HG02571 (cell line): ENCODE measurements around the gene SERINC5.
"Not testable (repeated sequence)": the region's sequence is repeated elsewhere in the genome, so short reads cannot be mapped to it uniquely, and the experiment has no call there.

ENCODE experiments used
- ATAC-seq: cut with Tn5 transposase; IDR thresholded peaks from one replicate; pipeline ENCODE4 v1.9.1; 2021; ENCODE audit warnings: mild to moderate bottlenecking, moderate library complexity; ENCODE audit not compliant: unreplicated experiment

SERINC5 gene

GRCh38 chr5:80204808-80205614 lies 50.8 kb downstream of the SERINC5 start:
- no peak for ATAC-seq

DNA sequence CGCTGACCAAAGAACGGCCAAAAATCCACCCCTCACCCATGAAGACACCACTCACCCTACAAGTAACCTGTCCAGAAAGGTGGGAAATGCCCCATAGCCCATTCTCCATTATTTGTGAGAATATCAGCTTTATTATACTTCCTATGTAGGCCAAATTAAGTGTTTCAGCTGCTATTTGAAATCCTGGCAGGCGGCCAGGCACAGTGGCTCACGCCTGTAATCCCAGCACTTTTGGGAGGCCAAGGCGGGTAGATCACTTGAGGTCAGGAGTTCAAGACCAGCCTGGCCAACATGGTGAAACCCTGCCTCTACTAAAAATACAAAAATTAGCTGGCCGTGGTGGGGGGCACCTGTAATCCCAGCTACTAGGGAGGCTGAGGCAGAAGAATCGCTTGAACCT lies 54.1 kb downstream of the SERINC5 start:
- ATAC-seq: not testable (repeated sequence)

DNA sequence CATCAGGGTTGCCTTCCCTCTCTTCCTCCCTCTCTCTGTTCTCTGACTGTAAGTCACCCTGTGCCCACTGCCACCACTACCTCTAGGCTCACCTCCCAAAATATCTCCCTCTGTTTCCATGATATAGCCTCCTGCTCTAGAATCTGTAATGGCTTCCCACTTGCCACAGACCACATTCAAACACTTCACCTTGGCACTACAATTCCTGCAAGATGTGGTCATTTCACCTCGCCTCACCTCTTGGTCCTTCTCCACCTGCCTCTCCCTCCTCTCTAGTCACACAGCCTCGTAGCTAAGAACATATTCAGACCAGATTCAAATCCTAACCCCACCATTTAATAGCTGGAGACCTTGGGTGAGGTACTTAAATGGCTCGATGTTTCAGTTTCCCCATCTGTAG lies 56.9 kb downstream of the SERINC5 start:
- ATAC-seq: no peak

GRCh38 chr5:80198399-80198798 lies 57.4 kb downstream of the SERINC5 start:
- no peak for ATAC-seq

DNA sequence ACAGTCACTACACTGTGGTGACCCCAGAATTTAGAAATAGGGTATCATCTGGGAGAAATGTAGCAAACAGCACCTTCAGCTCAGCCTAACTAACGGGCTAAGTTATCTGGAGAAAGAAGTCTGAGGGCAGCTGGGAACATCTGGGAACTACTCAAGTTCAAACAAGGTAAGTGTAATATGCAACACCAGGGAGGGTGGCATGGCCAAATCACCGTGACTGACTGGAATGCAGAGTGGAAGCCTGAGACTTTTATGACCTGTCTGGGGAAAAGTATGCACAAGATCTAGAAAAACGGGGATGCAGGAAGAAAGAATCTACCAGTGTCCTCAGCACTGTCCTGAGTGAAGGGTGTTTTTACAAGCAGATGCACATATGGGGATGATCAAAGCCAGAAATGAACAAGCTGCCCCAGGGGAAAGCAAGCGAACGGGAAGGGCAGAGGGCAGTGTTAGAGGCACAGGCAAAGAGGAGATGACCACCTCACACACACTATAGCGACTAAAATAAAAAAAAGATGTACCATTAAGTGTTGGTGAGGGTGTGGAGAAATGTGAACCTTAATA lies 59.9 kb downstream of the SERINC5 start:
- ATAC-seq: no peak

GRCh38 chr5:80194468-80194867 lies 61.4 kb downstream of the SERINC5 start:
- no peak for ATAC-seq

GRCh38 chr5:80193401-80193800 lies 62.4 kb downstream of the SERINC5 start:
- no peak for ATAC-seq

- no peak for ATAC-seq
Measured at GRCh38 chr5:80192507-80193241, 63.2 kb downstream of the SERINC5 start.

DNA sequence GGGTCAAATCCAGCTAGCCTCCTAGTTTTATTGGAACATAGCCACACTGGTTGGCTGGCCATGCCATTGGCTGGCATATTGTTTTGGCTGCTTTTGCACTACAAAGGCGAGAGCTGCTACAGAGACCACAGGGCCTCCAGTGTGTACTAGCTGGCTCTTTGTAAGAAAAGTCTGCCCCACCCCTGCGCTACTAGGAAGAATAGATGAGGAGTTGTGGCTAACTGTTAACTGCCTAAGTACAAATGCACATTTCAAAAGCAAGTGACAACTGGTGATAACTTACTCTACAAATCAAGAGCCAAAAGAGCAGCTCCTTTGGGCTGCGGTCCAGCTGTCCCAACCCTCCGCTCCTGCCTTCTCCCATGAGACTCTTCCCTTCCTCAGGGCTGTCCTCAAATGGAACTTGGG lies 63.9 kb downstream of the SERINC5 start:
- no peak for ATAC-seq

- no peak for ATAC-seq
Measured at GRCh38 chr5:80191397-80191796, 64.5 kb downstream of the SERINC5 start.

GRCh38 chr5:80190960-80191359 lies 64.9 kb downstream of the SERINC5 start:
- no peak for ATAC-seq

GRCh38 chr5:80189701-80190100 lies 66.1 kb downstream of the SERINC5 start:
- ATAC-seq: no peak

DNA sequence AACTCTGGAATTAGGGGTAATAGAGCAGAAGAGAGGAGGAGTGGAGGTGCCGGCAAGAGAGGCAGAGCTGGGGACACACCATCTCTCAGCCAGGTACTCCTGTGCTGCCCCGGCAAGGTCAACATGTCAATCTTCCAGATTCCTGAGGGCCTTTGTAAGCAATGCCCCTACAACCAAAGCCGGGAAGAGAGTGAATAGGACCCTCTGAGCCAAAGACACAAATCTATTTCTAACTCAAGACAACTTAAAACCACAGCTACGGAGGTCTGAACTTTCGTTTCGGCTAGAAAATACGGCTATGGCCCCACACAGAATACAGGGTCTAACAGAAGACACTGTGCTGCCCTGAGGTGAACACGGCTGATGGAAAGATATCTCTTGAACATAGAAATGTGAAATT lies 66.6 kb downstream of the SERINC5 start:
- no peak for ATAC-seq

GRCh38 chr5:80187421-80188090 lies 68.3 kb downstream of the SERINC5 start:
- no peak for ATAC-seq

GRCh38 chr5:80185535-80185934 lies 70.3 kb downstream of the SERINC5 start:
- not testable (repeated sequence) for ATAC-seq

GRCh38 chr5:80185095-80185494 lies 70.8 kb downstream of the SERINC5 start:
- no peak for ATAC-seq

DNA sequence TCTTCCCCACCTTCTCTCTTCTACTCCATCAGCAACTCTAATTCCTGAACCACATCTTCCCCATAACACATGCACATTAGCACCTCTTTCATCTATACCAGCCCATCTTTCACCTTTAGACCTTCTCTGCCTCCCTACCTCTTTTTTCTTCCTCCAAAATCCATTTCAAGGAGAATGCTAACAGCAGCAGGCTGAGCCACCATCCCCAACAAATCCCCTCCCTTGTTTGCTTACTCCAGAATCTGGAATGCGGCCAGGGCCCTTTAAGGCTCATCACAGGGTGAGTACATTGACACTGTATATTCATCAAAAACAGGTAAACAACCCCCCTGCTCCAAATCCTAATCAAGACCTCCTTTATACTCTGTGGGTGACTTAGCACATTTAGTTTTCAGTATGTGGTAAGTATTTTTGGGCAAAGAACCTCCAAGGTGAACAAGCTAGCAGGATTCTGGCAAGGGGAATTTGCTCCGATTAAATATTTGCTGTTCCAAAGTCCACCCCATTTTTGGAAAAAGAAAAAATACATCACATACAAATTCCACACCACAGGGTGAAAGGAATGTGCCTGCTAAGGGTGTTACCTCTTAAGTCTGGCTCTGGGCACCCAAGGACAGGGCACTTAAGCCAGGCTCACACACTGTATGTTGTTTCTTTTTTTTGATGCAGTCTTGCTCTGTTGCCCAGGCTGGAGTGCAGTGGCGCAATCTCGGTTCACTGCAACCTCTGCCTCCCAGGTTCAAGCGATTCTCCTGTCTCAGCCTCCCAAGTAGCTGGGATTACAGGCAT lies 71.4 kb downstream of the SERINC5 start:
- no peak for ATAC-seq

DNA sequence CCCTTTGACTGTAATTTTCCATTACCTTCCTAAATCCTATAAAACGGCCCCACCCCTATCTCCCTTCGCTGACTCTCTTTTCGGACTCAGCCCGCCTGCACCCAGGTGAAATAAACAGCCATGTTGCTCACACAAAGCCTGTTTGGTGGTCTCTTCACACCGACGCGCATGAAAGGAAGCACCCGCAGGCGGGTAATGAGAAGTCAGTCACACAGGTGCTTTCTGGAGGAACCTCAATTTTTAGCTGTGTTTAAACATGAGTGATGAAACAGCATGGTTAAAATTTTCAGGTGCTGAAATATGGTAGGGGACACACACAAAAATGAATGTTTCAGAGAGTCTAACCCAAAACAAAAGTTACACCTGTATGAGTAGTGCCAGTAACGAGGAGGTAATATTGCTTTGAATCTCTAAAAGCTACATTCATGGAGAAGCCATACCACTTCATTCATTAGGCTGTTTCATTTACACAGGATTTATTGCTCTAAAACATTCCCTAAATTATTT lies 72.1 kb downstream of the SERINC5 start:
- ATAC-seq: not testable (repeated sequence)

DNA sequence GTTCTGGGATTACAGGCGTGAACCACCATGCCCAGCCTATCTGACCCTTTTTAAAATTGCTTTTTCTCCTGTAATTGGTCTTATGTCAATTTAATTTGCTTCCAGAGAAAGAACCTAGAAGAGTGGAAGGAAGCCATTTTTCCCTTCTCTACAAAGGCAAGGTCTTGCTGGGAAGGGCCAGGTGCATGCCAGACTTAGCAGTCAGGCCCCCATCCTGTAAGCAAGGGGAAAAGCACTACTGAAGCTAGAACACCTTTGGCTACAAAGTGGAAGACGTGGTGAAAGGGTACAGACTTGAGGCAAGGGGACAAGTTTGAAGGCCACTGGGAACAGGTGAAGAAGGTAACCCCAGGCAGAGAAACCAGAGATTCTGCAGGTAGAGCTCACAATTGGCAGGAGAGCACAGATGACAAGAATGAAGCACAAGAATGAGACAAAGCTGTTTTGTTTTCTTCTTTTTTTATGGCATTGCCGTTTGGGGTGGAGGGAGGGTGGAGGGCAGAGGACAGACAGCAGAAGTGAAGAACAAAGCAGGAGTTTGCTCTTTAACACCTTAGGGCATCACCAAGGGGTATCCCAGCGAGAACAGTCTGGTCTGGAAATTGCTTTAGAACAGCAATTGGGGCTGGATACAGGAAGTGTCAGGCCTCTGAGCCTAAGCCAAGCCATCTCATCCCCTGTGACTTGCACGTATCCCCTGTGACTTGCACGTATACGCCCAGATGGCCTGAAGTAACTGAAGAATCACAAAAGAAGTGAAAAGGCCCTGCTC lies 72.9 kb downstream of the SERINC5 start:
- ATAC-seq: no peak
